GM12878 (cell line): ENCODE results near the gene CEP83. TPM values are rescaled to one million over a fixed set of nuclear protein-coding genes. Genes with fewer than 3 reads are reported as not detected.

Experiments
- ATF7 ChIP-seq: fragments of 450-650 bp; IDR thresholded peaks from 2 replicates; pipeline ENCODE4 v1.6.1; 2016; ENCODE audit warnings: low read depth, mild to moderate bottlenecking
- BMI1 ChIP-seq: fragments of 450-650 bp; IDR thresholded peaks from 2 replicates; pipeline ENCODE4 v1.6.1; 2016; ENCODE audit warnings: mild to moderate bottlenecking, moderate library complexity, borderline replicate concordance
- CBX3 ChIP-seq: fragments of 200-600 bp; sonication (generic); IDR thresholded peaks from 2 replicates; pipeline ENCODE4 v1.6.1; 2016; ENCODE audit warnings: low read depth, borderline replicate concordance
- E2F4 ChIP-seq: IDR thresholded peaks from 2 replicates; pipeline ENCODE4 v1.6.1; 2012; ENCODE audit warnings: low read depth, low read length, improper control_type of control experiment
- EP300 ChIP-seq, 2 experiments: fragments of 150-350 bp in 1 of 2; IDR thresholded peaks; 2 replicates each; pipeline ENCODE4 v1.6.1; 2011 to 2012; ENCODE audit warnings: low read depth in 2 of 2, low read length in 2 of 2, borderline replicate concordance in 1 of 2, improper control_type of control experiment in 1 of 2, inconsistent platforms in 1 of 2; ENCODE audit not compliant: control insufficient read depth in 1 of 2
- ETV6 ChIP-seq, 2 experiments: fragments of 450-650 bp in 1 of 2; IDR thresholded peaks in 1 of 2; conservative IDR thresholded peaks in 1 of 2; 2 replicates each; pipeline ENCODE4 v1.6.1; 2014; ENCODE audit warnings: antibody characterized with exemption in 1 of 2, borderline replicate concordance in 1 of 2, low read depth in 1 of 2, mild to moderate bottlenecking in 1 of 2, moderate library complexity in 1 of 2
- GABPA ChIP-seq: IDR thresholded peaks from 2 replicates; pipeline ENCODE4 v1.6.1; 2014; ENCODE audit warnings: antibody characterized with exemption, low read depth, mild to moderate bottlenecking, inconsistent platforms
- GATAD2B ChIP-seq: fragments of 450-650 bp; conservative IDR thresholded peaks from 2 replicates; pipeline ENCODE4 v1.6.1; 2017; ENCODE audit warnings: low read depth, mild to moderate bottlenecking, moderate library complexity
- IKZF2 ChIP-seq, 2 experiments: fragments of 450-650 bp; IDR thresholded peaks; 2 replicates each; pipeline ENCODE4 v1.6.1; 2017; ENCODE audit warnings: mild to moderate bottlenecking in 2 of 2, moderate library complexity in 2 of 2
- KAT2A ChIP-seq: conservative IDR thresholded peaks from 2 replicates; pipeline ENCODE4 v1.6.1; 2011; ENCODE audit warnings: low read depth, low read length; ENCODE audit not compliant: control insufficient read depth
- MEF2A ChIP-seq: IDR thresholded peaks from 2 replicates; pipeline ENCODE4 v1.6.1; 2011; ENCODE audit warnings: low read depth, mild to moderate bottlenecking, low read length, moderate library complexity; ENCODE audit not compliant: insufficient read depth
- MEF2B ChIP-seq: fragments of 450-650 bp; IDR thresholded peaks from 2 replicates; pipeline ENCODE4 v1.6.1; 2018; ENCODE audit warnings: mild to moderate bottlenecking, moderate library complexity; ENCODE audit not compliant: partially characterized antibody, poor library complexity, severe bottlenecking
- MYC ChIP-seq: IDR thresholded peaks from 2 replicates; pipeline ENCODE4 v1.6.1; 2011; ENCODE audit warnings: mild to moderate bottlenecking, low read length, moderate library complexity, inconsistent platforms; ENCODE audit not compliant: insufficient read depth, insufficient replicate concordance, insufficient read length, severe bottlenecking
- NR2F1 ChIP-seq: fragments of 450-650 bp; conservative IDR thresholded peaks from 2 replicates; pipeline ENCODE4 v1.6.1; 2017; ENCODE audit warnings: mild to moderate bottlenecking
- PAX5 ChIP-seq: IDR thresholded peaks from 2 replicates; pipeline ENCODE4 v1.6.1; 2011; ENCODE audit warnings: low read depth, low read length, borderline replicate concordance
- PML ChIP-seq: IDR thresholded peaks from 2 replicates; pipeline ENCODE4 v1.6.1; 2012; ENCODE audit warnings: low read length, inconsistent platforms
- RFX5 ChIP-seq: IDR thresholded peaks from 2 replicates; pipeline ENCODE4 v1.6.1; 2011; ENCODE audit warnings: low read depth, low read length, improper control_type of control experiment
- SMAD5 ChIP-seq: IDR thresholded peaks from 2 replicates; pipeline ENCODE4 v1.6.1; 2016; ENCODE audit warnings: antibody characterized with exemption, low read depth
- SP1 ChIP-seq: IDR thresholded peaks from one replicate; pipeline ENCODE4 v1.6.1; 2011; ENCODE audit warnings: low read depth, low read length
- SPI1 ChIP-seq: IDR thresholded peaks from 2 replicates; pipeline ENCODE4 v1.6.1; 2011; ENCODE audit warnings: low read depth, mild to moderate bottlenecking, low read length, moderate library complexity, borderline replicate concordance; ENCODE audit not compliant: insufficient read depth
- SREBF2 ChIP-seq: IDR thresholded peaks from 2 replicates; pipeline ENCODE4 v1.6.1; 2012; ENCODE audit warnings: mild to moderate bottlenecking, low read length
- STAT3 ChIP-seq: IDR thresholded peaks from 2 replicates; pipeline ENCODE4 v1.6.1; 2011; ENCODE audit warnings: low read depth, low read length, improper control_type of control experiment
- SUPT20H ChIP-seq: IDR thresholded peaks from 2 replicates; pipeline ENCODE4 v1.6.1; 2011; ENCODE audit warnings: low read depth, mild to moderate bottlenecking, low read length, moderate library complexity, borderline replicate concordance; ENCODE audit not compliant: control insufficient read depth
- USF2 ChIP-seq: IDR thresholded peaks from 2 replicates; pipeline ENCODE4 v1.6.1; 2011; ENCODE audit warnings: low read depth, low read length, improper control_type of control experiment, borderline replicate concordance
- ZBTB40 ChIP-seq: fragments of 450-650 bp; IDR thresholded peaks from 2 replicates; pipeline ENCODE4 v1.6.1; 2016; ENCODE audit warnings: mild to moderate bottlenecking, moderate library complexity, borderline replicate concordance
- polyA plus RNA-seq, 11 experiments: library from polyadenylated mRNA; depleted of rRNA in 4 of 11; unstranded in 6 of 11; stranded (reverse) in 5 of 11; fragments of >200 nt; fragmentation: Nextera tagmentation in 4 of 11; fragmentation: Illumina TruSeq in 1 of 11; extraction: Ambion mirVana in 4 of 11; extraction: Trizol in 1 of 11; gene quantifications; 1 replicate in 1 of 11; 2 replicates in 10 of 11; pipeline versions ENCODE4 v1.2.1 to v1.2.3, GENCODE V29; 2011 to 2016; ENCODE audit warnings: inconsistent platforms in 2 of 11, missing spikeins in 2 of 11, low read depth in 1 of 11
- total RNA-seq, 4 experiments: library from RNA; depleted of rRNA in 3 of 4; stranded (reverse); fragments of >200 nt in 3 of 4; fragmentation: Illumina TruSeq in 1 of 4; extraction: Trizol in 1 of 4; gene quantifications; 2 replicates each; pipeline versions ENCODE4 v1.2.1 to v1.2.3, GENCODE V29; 2013 to 2021

CEP83 gene
- total and polyA plus RNA-seq, 10 of the 15 experiments (the other 5 are each of a cell fraction or from before 2014, with no cell fraction given): 4.3 to 39.0 (median 22.5) TPM

DNA sequence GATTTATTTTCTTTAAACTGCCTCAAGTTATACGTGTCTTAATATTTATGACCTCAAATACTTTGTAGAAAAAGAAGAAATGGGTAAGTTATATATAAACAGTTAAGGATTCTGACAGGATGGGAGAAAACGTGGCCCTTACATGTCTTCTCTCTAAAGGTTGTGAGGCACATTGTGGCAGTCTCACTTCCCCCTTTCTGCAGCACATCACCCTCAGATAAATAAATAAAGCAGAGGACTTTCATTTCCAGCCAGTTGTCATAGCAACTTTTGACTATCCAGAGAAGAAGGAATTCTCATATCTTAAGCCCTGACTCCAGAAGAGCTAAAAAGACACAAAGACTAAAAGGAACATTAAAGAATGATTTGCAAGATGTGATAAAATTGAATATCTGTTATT, 28.8 kb upstream of the CEP83 start (continued):
- no peak for TF ChIP-seq SMAD5
- peak; percentile 94 for TF ChIP-seq BMI1
- TF ChIP-seq MEF2A: peak; percentile 47; the same call in 1 of the 2 replicates
- TF ChIP-seq PML: no peak
- TF ChIP-seq SP1: no peak
- TF ChIP-seq ATF7: peak; percentile 30; the same call in 1 of the 2 replicates
- no peak for TF ChIP-seq PAX5
- no peak for TF ChIP-seq GATAD2B
- TF ChIP-seq SPI1: peak; percentile 98
- no peak for TF ChIP-seq SREBF2
- no peak for TF ChIP-seq E2F4
- TF ChIP-seq STAT3: no peak
- TF ChIP-seq ETV6 (conservative IDR thresholded peaks at IDR 0.05 in 1 of 2, IDR thresholded peaks at IDR 0.05 in 1 of 2; ENCODE audit: borderline replicate concordance in 1 of 2, low read depth in 1 of 2): no peak
- no peak for TF ChIP-seq SUPT20H
- peak; percentile 79 for TF ChIP-seq RFX5
- no peak for TF ChIP-seq NR2F1
- peak; percentile 75 to 78; a peak in 3 of 4 replicates for TF ChIP-seq IKZF2 (IDR thresholded peaks at IDR 0.05)
- no peak for TF ChIP-seq CBX3
- peak; percentile 23 to 76; a peak in 3 of 4 replicates for TF ChIP-seq EP300 (IDR thresholded peaks at IDR 0.05; ENCODE audit: borderline replicate concordance in 1 of 2, control insufficient read depth in 1 of 2, low read depth in 2 of 2, low read length in 2 of 2)
- no peak for TF ChIP-seq MYC
- TF ChIP-seq KAT2A: no peak
- no peak for TF ChIP-seq ZBTB40
- peak; percentile 35 for TF ChIP-seq MEF2B
- no peak for TF ChIP-seq GABPA
- TF ChIP-seq USF2: no peak
